Measurements from ENCODE around the gene NPIPB5. TPM values are rescaled to one million over a fixed set of nuclear protein-coding genes. Genes with fewer than 3 reads are reported as not detected.

Gene NPIPB5
- 20.8 to 34.3 TPM (median 25.2 TPM) in 5 replicates for total RNA-seq (2022; extraction: Qiagen RNA extraction)

GRCh38 chr16:22510591-22510990, at the start of gene NPIPB5:
TSS of gene NPIPB5 (plus strand) at chr16:22510891. CDS start at chr16:22513802, 2,911 bp downstream.

Other genes with a start within 250 kb of the NPIPB5 start
- 33.9 to 37.8 TPM (median 35.2 TPM) in 5 replicates for gene POLR3E, start 213.5 kb upstream of the NPIPB5 start, total RNA-seq (2022; extraction: Qiagen RNA extraction)
- gene CDR2, start 136.3 kb upstream of the NPIPB5 start, total RNA-seq (2022; extraction: Qiagen RNA extraction): 32.7 to 46.1 TPM (median 39.8 TPM) in 5 replicates

Measured in A549 treated with Hydrocortisone at 1 μM for 4 hours (cell line).